ENCODE results near the gene COMMD3.

Gene COMMD3

DNA sequence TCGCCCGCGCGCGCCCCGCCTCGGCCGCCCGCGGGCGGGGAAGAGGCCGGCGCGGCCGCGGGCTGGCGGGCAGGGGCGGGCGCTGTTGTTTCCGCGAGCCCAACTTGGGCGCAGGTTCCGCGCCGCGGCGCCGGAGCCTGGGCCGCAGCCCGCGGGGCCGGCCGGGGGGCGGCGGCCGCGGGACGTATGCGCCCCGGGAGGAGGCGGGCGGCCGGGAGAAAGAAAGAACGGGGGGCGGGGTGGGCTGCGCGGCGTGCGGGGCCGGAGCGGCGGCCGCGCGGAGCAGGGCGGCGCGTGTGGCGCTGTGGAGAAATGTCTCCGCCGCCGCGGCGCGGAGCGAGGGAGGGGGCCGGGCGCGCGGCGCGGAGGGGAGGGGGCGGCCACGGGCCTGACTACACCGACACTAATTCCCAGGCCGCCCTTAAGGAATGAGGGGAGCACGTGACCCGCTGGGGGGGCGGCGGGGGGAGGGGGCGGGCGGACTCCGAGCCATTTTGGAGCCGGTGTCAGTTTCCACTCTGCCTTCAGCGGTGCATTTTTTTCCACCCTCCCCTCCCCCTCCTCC is 4.5 kb downstream of the COMMD3 start, which contains the start of gene BMI1:
TSS of gene BMI1 (plus strand) at position 509 of the 565 bp plus-strand sequence. CDS start 5,351 bp downstream, outside the sequence.
- Histone ChIP-seq H3K9me2 (replicated peaks; ENCODE audit: low read depth, low read length) (no peaks in the 10 kb centered on the region), H3K9me3 (ENCODE audit: insufficient read depth, low read depth, low read length) (no peaks in the 10 kb centered on the region), H3K79me2 (ENCODE audit: insufficient read depth, low read length) (peaks cover 80% of the 10 kb centered on the region), H4K20me1 (ENCODE audit: insufficient read depth, low read length, poor library complexity, severe bottlenecking) (peaks cover 20% of the 10 kb centered on the region), H3F3A (ENCODE audit: low read depth) (no peaks in the 10 kb centered on the region), H3K9ac (ENCODE audit: low read depth, low read length, poor library complexity, severe bottlenecking) (peak within 1 kb of the TSS; percentile 94), H2AFZ (ENCODE audit: low read length) (no peak within 1 kb of the TSS), H3K27me3 (ENCODE audit: insufficient read depth, low read length, poor library complexity, severe bottlenecking) (peaks cover 8% of the 10 kb centered on the region), H3K4me1 (ENCODE audit: insufficient read depth, low read length, poor library complexity, severe bottlenecking) (peaks cover 5% of the 10 kb centered on the region), H3K4me3 (ENCODE audit: low read length, poor library complexity, severe bottlenecking) (peak within 1 kb of the TSS; percentile 80), H3K36me3 (ENCODE audit: insufficient read depth, low read length) (0 out of 2 replicates have a peak, but pooled peaks cover 5% of the 10 kb centered on the region), H3K4me2 (ENCODE audit: low read depth, low read length, poor library complexity, severe bottlenecking) (peak within 1 kb of the TSS; percentile 77)
- TF ChIP-seq EZH2phosphoT487 (IDR thresholded peaks at IDR 0.05; ENCODE audit: borderline replicate concordance) (no peak), CTCF (conservative IDR thresholded peaks at IDR 0.05; ENCODE audit: low read length) (no peak)

DNA sequence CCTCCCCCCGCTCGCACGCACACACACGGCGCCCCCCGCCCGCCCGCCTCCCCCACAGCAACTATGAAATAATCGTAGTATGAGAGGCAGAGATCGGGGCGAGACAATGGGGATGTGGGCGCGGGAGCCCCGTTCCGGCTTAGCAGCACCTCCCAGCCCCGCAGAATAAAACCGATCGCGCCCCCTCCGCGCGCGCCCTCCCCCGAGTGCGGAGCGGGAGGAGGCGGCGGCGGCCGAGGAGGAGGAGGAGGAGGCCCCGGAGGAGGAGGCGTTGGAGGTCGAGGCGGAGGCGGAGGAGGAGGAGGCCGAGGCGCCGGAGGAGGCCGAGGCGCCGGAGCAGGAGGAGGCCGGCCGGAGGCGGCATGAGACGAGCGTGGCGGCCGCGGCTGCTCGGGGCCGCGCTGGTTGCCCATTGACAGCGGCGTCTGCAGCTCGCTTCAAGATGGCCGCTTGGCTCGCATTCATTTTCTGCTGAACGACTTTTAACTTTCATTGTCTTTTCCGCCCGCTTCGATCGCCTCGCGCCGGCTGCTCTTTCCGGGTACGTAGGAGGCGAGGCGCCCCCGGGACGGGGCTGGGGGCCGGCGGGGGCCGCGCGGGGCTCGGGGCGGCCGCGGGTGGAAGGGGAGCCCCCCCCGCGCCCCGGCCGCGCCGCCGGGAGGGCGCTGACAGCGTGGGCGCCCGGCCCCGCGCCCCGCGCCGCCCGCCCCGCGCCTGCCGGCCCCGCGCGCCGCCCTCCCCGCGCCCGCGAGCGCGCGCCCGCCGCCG is 5.2 kb downstream of the COMMD3 start:
- no peak overlapping the region for H2AFZ ChIP-seq (ENCODE audit: low read length)
- peaks cover 26% of the 10 kb centered on the region for H4K20me1 ChIP-seq (ENCODE audit: insufficient read depth, low read length, poor library complexity, severe bottlenecking)
- H3K4me1 ChIP-seq (ENCODE audit: insufficient read depth, low read length, poor library complexity, severe bottlenecking), result peaks cover 6% of the 10 kb centered on the region
- H3K79me2 ChIP-seq (ENCODE audit: insufficient read depth, low read length), result peaks cover 82% of the 10 kb centered on the region
- no peaks in the 10 kb centered on the region for H3K9me2 ChIP-seq (replicated peaks; ENCODE audit: low read depth, low read length)
- peak overlapping the region; percentile 74 for H3K4me3 ChIP-seq (ENCODE audit: low read length, poor library complexity, severe bottlenecking)
- peaks cover 9% of the 10 kb centered on the region; the same call in 1 of the 2 replicates for H3K36me3 ChIP-seq (ENCODE audit: insufficient read depth, low read length)
- H3K27me3 ChIP-seq (ENCODE audit: insufficient read depth, low read length, poor library complexity, severe bottlenecking), result peaks cover 8% of the 10 kb centered on the region
- H3K4me2 ChIP-seq (ENCODE audit: low read depth, low read length, poor library complexity, severe bottlenecking), result no peak overlapping the region
- no peak for TF ChIP-seq EZH2phosphoT487 (IDR thresholded peaks at IDR 0.05; ENCODE audit: borderline replicate concordance)
- no peak for TF ChIP-seq CTCF (conservative IDR thresholded peaks at IDR 0.05; ENCODE audit: low read length)
- no peaks in the 10 kb centered on the region for H3F3A ChIP-seq (ENCODE audit: low read depth)
- no peaks in the 10 kb centered on the region for H3K9me3 ChIP-seq (ENCODE audit: insufficient read depth, low read depth, low read length)
- peak overlapping the region; percentile 85 for H3K9ac ChIP-seq (ENCODE audit: low read depth, low read length, poor library complexity, severe bottlenecking)

DNA sequence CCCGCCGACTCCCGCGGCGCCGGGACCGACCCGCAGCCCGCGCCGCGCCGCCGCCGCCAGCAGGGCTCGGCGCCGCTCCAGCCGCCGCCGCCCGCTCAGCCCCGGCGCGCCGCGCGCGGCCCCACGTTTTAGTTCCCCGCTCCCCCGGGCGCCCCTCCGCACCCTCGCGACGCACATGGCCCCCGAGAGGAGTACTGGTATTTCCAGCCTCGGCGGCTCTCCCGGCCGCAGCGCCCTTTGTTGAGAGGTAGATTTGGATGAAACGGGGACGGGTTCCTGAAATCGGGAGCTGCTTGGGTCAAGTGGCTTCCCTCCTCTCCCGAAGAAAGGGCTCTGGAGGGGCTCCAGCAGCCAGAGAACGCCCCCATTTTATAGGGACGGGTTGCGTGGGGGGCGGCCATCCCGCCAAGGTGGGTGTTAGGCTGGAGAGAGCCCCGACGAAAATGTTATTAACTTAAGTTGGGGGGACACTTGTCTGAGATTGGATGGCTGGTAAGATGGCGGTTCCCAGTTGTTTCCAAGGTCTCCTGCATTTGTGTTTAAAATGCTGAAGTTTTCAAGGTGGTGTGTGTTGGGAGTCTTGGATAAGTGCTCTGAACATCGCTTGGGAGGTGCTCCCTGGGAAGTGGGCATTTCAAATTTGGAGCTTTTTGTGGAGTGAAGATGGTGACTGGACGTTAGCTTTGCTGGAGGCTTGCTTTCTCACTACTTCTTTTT is 5.9 kb downstream of the COMMD3 start:
- no peak for TF ChIP-seq EZH2phosphoT487 (IDR thresholded peaks at IDR 0.05; ENCODE audit: borderline replicate concordance)
- no peak for TF ChIP-seq CTCF (conservative IDR thresholded peaks at IDR 0.05; ENCODE audit: low read length)
- H3F3A ChIP-seq (ENCODE audit: low read depth), result no peaks in the 10 kb centered on the region
- H3K4me3 ChIP-seq (ENCODE audit: low read length, poor library complexity, severe bottlenecking), result peak overlapping the region; percentile 80
- peaks cover 82% of the 10 kb centered on the region for H3K79me2 ChIP-seq (ENCODE audit: insufficient read depth, low read length)
- no peak overlapping the region for H2AFZ ChIP-seq (ENCODE audit: low read length)
- peak overlapping the region; percentile 75 for H3K4me2 ChIP-seq (ENCODE audit: low read depth, low read length, poor library complexity, severe bottlenecking)
- peaks cover 33% of the 10 kb centered on the region for H4K20me1 ChIP-seq (ENCODE audit: insufficient read depth, low read length, poor library complexity, severe bottlenecking)
- peaks cover 17% of the 10 kb centered on the region for H3K36me3 ChIP-seq (ENCODE audit: insufficient read depth, low read length)
- peak overlapping the region; percentile 83 for H3K9ac ChIP-seq (ENCODE audit: low read depth, low read length, poor library complexity, severe bottlenecking)
- peaks cover 11% of the 10 kb centered on the region for H3K4me1 ChIP-seq (ENCODE audit: insufficient read depth, low read length, poor library complexity, severe bottlenecking)
- H3K9me3 ChIP-seq (ENCODE audit: insufficient read depth, low read depth, low read length), result no peaks in the 10 kb centered on the region
- H3K27me3 ChIP-seq (ENCODE audit: insufficient read depth, low read length, poor library complexity, severe bottlenecking), result peaks cover 8% of the 10 kb centered on the region
- no peaks in the 10 kb centered on the region for H3K9me2 ChIP-seq (replicated peaks; ENCODE audit: low read depth, low read length)

Data from Loucy (cell line).